GF-D8 (cell line): ENCODE measurements around the gene GPD1L.
"Not testable (repeated sequence)": the region's sequence is repeated elsewhere in the genome, so short reads cannot be mapped to it uniquely, and the experiment has no call there.

Experiments
- DNase-seq: peaks from one replicate; lab custom pipeline; 2025; lab: John Stamatoyannopoulos, UW

The GPD1L gene

GRCh38 chr3:32105291-32106131 is 909 bp upstream of the GPD1L start:
- no peak for DNase-seq

- DNase-seq, result peak; percentile 22
Observed at GRCh38 chr3:32106929-32107362, 526 bp downstream of the GPD1L start.

GRCh38 chr3:32108224-32108623 is 1.8 kb downstream of the GPD1L start:
- DNase-seq, result not testable (repeated sequence)

GRCh38 chr3:32109256-32109655 is 2.8 kb downstream of the GPD1L start:
- no peak for DNase-seq

- no peak for DNase-seq
Observed at GRCh38 chr3:32110233-32110760, 3.9 kb downstream of the GPD1L start.

- no peak for DNase-seq
Observed at GRCh38 chr3:32111560-32111959, 5.1 kb downstream of the GPD1L start.

- no peak for DNase-seq
Observed at GRCh38 chr3:32113566-32113965, 7.1 kb downstream of the GPD1L start.

- no peak for DNase-seq
Observed at GRCh38 chr3:32113981-32114545, 7.6 kb downstream of the GPD1L start.

- not testable (repeated sequence) for DNase-seq
Observed at GRCh38 chr3:32114546-32115386, 8.3 kb downstream of the GPD1L start.

- no peak for DNase-seq
Observed at GRCh38 chr3:32117320-32117719, 10.9 kb downstream of the GPD1L start.

GRCh38 chr3:32118215-32118614 is 11.8 kb downstream of the GPD1L start:
- no peak for DNase-seq

- peak; percentile 44 for DNase-seq
Observed at GRCh38 chr3:32120471-32120870, 14.1 kb downstream of the GPD1L start.

- DNase-seq, result no peak
Observed at GRCh38 chr3:32121137-32121536, 14.7 kb downstream of the GPD1L start.

GRCh38 chr3:32123620-32124019 is 17.2 kb downstream of the GPD1L start:
- no peak for DNase-seq

GRCh38 chr3:32125012-32125411 is 18.6 kb downstream of the GPD1L start:
- no peak for DNase-seq

GRCh38 chr3:32126305-32127015 is 20.0 kb downstream of the GPD1L start:
- no peak for DNase-seq

GRCh38 chr3:32127219-32127826 is 20.9 kb downstream of the GPD1L start:
- no peak for DNase-seq

GRCh38 chr3:32128936-32129335 is 22.5 kb downstream of the GPD1L start:
- DNase-seq, result no peak

- no peak for DNase-seq
Observed at GRCh38 chr3:32129832-32130231, 23.4 kb downstream of the GPD1L start.

GRCh38 chr3:32132121-32132520 is 25.7 kb downstream of the GPD1L start:
- no peak for DNase-seq

- no peak for DNase-seq
Observed at GRCh38 chr3:32132706-32133105, 26.3 kb downstream of the GPD1L start.
